Hepatocyte (in vitro differentiated cells): ENCODE data around the gene RAB3GAP1. TPM values are rescaled to one million over a fixed set of nuclear protein-coding genes. Genes with fewer than 3 reads are reported as not detected.

Experiments used
- DNase-seq: peaks from one replicate; pipeline ENCODE4 v3.0.0-alpha.2; 2016; ENCODE audit warnings: low spot score
- H2AFZ ChIP-seq: fragments of 200-600 bp; sonication (generic); 2 replicates; pipeline ENCODE4 v1.6.0; 2016; ENCODE audit warnings: antibody characterized with exemption, mild to moderate bottlenecking
- H3K27ac ChIP-seq: fragments of 200-600 bp; sonication (generic); 2 replicates; pipeline ENCODE4 v1.5.1; 2016; ENCODE audit warnings: mild to moderate bottlenecking
- H3K27me3 ChIP-seq: fragments of 200-600 bp; sonication (generic); 2 replicates; pipeline ENCODE4 v1.6.1; 2016
- H3K36me3 ChIP-seq: fragments of 200-600 bp; sonication (generic); replicated peaks from 2 replicates; pipeline ENCODE4 v1.5.1; 2016; ENCODE audit warnings: low read depth; ENCODE audit not compliant: insufficient read depth
- H3K4me1 ChIP-seq: fragments of 200-600 bp; sonication (generic); 2 replicates; pipeline ENCODE4 v1.5.1; 2016; ENCODE audit warnings: mild to moderate bottlenecking, moderate library complexity; ENCODE audit not compliant: insufficient read depth
- H3K4me2 ChIP-seq: fragments of 200-600 bp; sonication (generic); 2 replicates; pipeline ENCODE4 v1.6.0; 2016
- H3K4me3 ChIP-seq: fragments of 200-600 bp; sonication (generic); 2 replicates; pipeline ENCODE4 v1.5.1; 2016; ENCODE audit warnings: mild to moderate bottlenecking
- H3K79me2 ChIP-seq: fragments of 200-600 bp; sonication (generic); 2 replicates; pipeline ENCODE4 v1.6.0; 2017; ENCODE audit warnings: mild to moderate bottlenecking
- H3K9me2 ChIP-seq: fragments of 200-600 bp; sonication (generic); replicated peaks from 2 replicates; pipeline ENCODE4 v1.6.0; 2017; ENCODE audit warnings: mild to moderate bottlenecking; ENCODE audit not compliant: insufficient read depth
- H3K9me3 ChIP-seq: fragments of 200-600 bp; sonication (generic); 2 replicates; pipeline ENCODE4 v1.5.1; 2016; ENCODE audit warnings: low read depth, mild to moderate bottlenecking
- H4K20me1 ChIP-seq: fragments of 200-600 bp; sonication (generic); 2 replicates; pipeline ENCODE4 v1.6.0; 2016; ENCODE audit warnings: mild to moderate bottlenecking; ENCODE audit not compliant: insufficient read depth, poor library complexity, severe bottlenecking
- CTCF ChIP-seq: fragments of 200-600 bp; sonication (generic); IDR thresholded peaks from 2 replicates; pipeline ENCODE4 v1.5.1; 2016; ENCODE audit warnings: antibody characterized with exemption, mild to moderate bottlenecking; ENCODE audit not compliant: poor library complexity
- EZH2 ChIP-seq: fragments of 200-600 bp; sonication (generic); IDR thresholded peaks from 2 replicates; pipeline ENCODE4 v1.6.1; 2016; ENCODE audit warnings: antibody characterized with exemption, mild to moderate bottlenecking, borderline replicate concordance
- EZH2phosphoT487 ChIP-seq: fragments of 200-600 bp; sonication (generic); IDR thresholded peaks from one replicate; pipeline ENCODE4 v1.6.1; 2018; ENCODE audit warnings: antibody characterized with exemption, mild to moderate bottlenecking, low read depth, moderate library complexity; ENCODE audit not compliant: unreplicated experiment, severe bottlenecking
- WGBS: methylation state at CpG from one replicate; pipeline ENCODE4 v1.1.6; 2016; ENCODE audit warnings: low lambda C conversion rate; ENCODE audit errors: missing lambda C conversion rate; 5-methylcytosine and 5-hydroxymethylcytosine counted together
- polyA plus RNA-seq: library from polyadenylated mRNA; unstranded; fragments of >200 nt; fragmentation: Nextera tagmentation; extraction: Ambion mirVana; gene quantifications from 2 replicates; pipeline ENCODE4 v1.2.1, GENCODE V29; 2016
- total RNA-seq: library from RNA; depleted of rRNA; stranded (reverse); fragments of >200 nt; gene quantifications from 2 replicates; pipeline ENCODE4 v1.2.3, GENCODE V29; 2014

The RAB3GAP1 gene
- total and polyA plus RNA-seq, 2 experiments from 2014 or later = 17.7 to 62.5 TPM

GRCh38 chr2:135009339-135009738 is 42.8 kb upstream of the RAB3GAP1 start:
- no peaks in the 10 kb centered on the region for H3K9me3 ChIP-seq
- H3K4me2 ChIP-seq = no peak overlapping the region
- no peaks in the 10 kb centered on the region for H3K79me2 ChIP-seq
- H2AFZ ChIP-seq = no peak overlapping the region
- H3K4me3 ChIP-seq = no peak overlapping the region
- H3K4me1 ChIP-seq = no peaks in the 10 kb centered on the region
- 83% methylated on average over 1 of the region's 1 CpG for WGBS
- H3K27ac ChIP-seq = no peak overlapping the region
- TF ChIP-seq EZH2phosphoT487 (no peak), CTCF (no peak), EZH2 (no peak)
- DNase-seq = no peak
- no peaks in the 10 kb centered on the region for H3K9me2 ChIP-seq
- peaks cover 11% of the 10 kb centered on the region for H3K27me3 ChIP-seq
- H4K20me1 ChIP-seq = no peaks in the 10 kb centered on the region
- no peaks in the 10 kb centered on the region for H3K36me3 ChIP-seq

DNA sequence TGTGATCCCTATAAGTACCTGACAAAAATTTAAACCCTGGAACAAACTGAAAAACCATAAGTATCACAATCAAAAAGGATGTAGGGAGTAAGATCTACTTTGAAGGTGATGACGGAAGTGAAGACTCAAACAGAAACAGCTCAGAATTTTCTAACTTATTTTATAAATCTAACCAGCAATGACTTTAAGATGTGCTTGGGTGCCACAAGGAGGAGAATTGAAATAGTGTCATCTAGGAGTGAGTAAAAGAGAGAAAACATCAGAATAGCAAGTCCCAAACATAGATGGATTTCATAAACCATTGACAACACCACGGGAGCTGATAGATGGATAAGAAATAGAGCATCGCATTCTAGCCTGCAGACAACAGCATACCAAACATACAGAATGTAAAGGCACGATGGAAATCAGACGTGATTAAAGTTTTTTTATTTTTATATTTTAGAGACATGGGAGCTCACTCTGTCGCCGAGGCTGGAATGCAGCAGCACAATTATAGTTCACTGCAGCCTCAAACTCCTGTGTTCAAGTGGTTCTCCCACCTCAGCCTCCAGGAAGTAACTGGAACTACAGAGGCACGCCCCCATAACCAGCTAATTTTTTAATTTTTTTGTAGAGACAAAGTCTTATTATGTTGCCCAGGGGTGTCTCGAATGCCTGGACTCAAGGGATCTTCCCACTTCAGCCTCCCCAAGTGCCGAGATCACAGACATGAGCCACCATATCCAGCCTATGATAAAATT is 41.7 kb upstream of the RAB3GAP1 start:
- DNase-seq = no peak
- Histone ChIP-seq H3K4me2 (no peak overlapping the region), H3K27ac (no peak overlapping the region), H3K4me1 (no peaks in the 10 kb centered on the region), H3K79me2 (no peaks in the 10 kb centered on the region), H3K4me3 (no peak overlapping the region), H3K27me3 (peaks cover 8% of the 10 kb centered on the region), H3K9me2 (no peaks in the 10 kb centered on the region), H2AFZ (no peak overlapping the region), H4K20me1 (no peaks in the 10 kb centered on the region), H3K9me3 (no peaks in the 10 kb centered on the region), H3K36me3 (no peaks in the 10 kb centered on the region)
- WGBS = 91% methylated on average over 10 of the region's 10 CpGs
- no peak for TF ChIP-seq EZH2phosphoT487
- TF ChIP-seq EZH2 = no peak
- TF ChIP-seq CTCF = no peak

DNA sequence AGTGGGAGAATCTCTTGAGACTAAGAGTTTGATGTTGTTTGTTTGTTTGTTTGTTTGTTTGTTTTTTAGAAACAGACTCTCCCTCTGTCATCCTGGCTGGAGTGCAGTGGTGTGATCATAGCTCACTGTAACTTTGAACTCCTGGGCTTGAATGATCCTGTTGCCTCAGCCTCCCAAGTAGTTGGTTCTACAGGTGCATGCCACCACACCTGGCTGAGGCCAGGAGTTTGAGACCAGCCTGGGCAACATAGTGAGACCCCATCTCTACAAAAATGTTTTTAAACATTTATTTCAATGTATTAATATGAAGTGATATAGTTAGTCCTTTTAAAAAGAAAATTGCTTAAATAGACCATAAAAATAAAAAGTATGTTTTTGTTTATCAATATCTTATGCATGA is 40.5 kb upstream of the RAB3GAP1 start:
- DNase-seq = no peak
- Histone ChIP-seq H3K4me3 (no peak overlapping the region), H3K4me1 (no peaks in the 10 kb centered on the region), H2AFZ (no peak overlapping the region), H3K9me2 (no peaks in the 10 kb centered on the region), H3K4me2 (no peak overlapping the region), H3K9me3 (no peaks in the 10 kb centered on the region), H4K20me1 (no peaks in the 10 kb centered on the region), H3K27me3 (no peaks in the 10 kb centered on the region), H3K27ac (no peak overlapping the region), H3K79me2 (no peaks in the 10 kb centered on the region), H3K36me3 (no peaks in the 10 kb centered on the region)
- TF ChIP-seq EZH2phosphoT487 (no peak), CTCF (no peak), EZH2 (no peak)
